Panc1 (cell line): ENCODE measurements around the gene YIPF5.

ENCODE experiments used
- CTCF ChIP-seq: fragments of 450-650 bp; IDR thresholded peaks from 2 replicates; pipeline ENCODE4 v1.5.1; 2017; ENCODE audit warnings: mild to moderate bottlenecking
- POLR2AphosphoS5 ChIP-seq: IDR thresholded peaks from 2 replicates; pipeline ENCODE4 v1.6.1; 2012; ENCODE audit warnings: mild to moderate bottlenecking, low read depth, low read length, moderate library complexity
- REST ChIP-seq, 2 experiments: IDR thresholded peaks; 2 replicates each; pipeline ENCODE4 v1.6.1; 2011 to 2012; ENCODE audit warnings: low read depth in 2 of 2, control low read depth in 1 of 2, low read length in 1 of 2, mild to moderate bottlenecking in 1 of 2, moderate library complexity in 1 of 2; ENCODE audit not compliant: insufficient read depth in 1 of 2

DNA sequence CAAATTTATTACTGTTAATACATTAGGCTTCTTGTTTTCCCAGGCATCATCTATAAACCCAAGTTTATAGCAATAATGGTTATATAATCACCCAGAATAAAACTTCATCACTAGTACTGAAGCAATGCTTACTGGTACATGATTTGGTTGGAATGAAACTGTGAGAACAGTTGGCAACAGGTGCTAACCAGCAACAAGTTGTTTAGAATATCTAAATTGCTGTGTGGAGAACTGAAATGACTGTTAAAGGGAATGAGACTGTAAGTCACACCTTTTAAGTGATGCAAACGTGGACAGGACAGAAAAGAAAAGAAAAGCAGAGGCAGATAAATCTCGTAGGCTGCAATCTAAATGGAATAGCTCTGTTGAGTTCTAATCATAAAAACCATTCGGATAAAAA lies 2.5 kb downstream of the YIPF5 start:
- TF ChIP-seq POLR2AphosphoS5: no peak
- no peak for TF ChIP-seq CTCF
- TF ChIP-seq REST (IDR thresholded peaks at IDR 0.05; ENCODE audit: insufficient read depth in 1 of 2, low read depth in 2 of 2, low read length in 1 of 2): no peak
